Breast epithelium (tissue), 4 donors: Measurements from ENCODE around the gene CGNL1. TPM values are rescaled to one million over a fixed set of nuclear protein-coding genes. Genes with fewer than 3 reads are reported as not detected.

Experiments
- DNase-seq, 2 donors: peaks; one replicate each; pipeline ENCODE4 v3.0.0-alpha.2; 2019; ENCODE audit warnings: low spot score in 2 of 2
- H3K27ac ChIP-seq, 2 donors: fragments of 200-600 bp; sonication (generic) in 1 of 2; one replicate each; pipeline ENCODE4 v1.5.1; 2016 to 2019; ENCODE audit warnings: mild to moderate bottlenecking in 1 of 2
- H3K27me3 ChIP-seq, 2 donors: fragments of 200-600 bp; sonication (generic) in 1 of 2; one replicate each; pipeline versions ENCODE4 v1.5.1 to v1.6.0; 2017 to 2019; ENCODE audit warnings: control low read depth in 1 of 2, mild to moderate bottlenecking in 1 of 2
- H3K36me3 ChIP-seq: fragments of 200-600 bp; one replicate; pipeline ENCODE4 v1.5.1; 2019
- H3K4me1 ChIP-seq, 2 donors: fragments of 200-600 bp; sonication (generic); one replicate each; pipeline ENCODE4 v1.5.1; 2016 to 2019; ENCODE audit warnings: control low read depth in 1 of 2
- H3K4me3 ChIP-seq, 3 donors: fragments of 200-600 bp; sonication (generic); 1 replicate in 2 of 3; 2 replicates in 1 of 3; pipeline ENCODE4 v1.5.1; 2016 to 2019; ENCODE audit warnings: mild to moderate bottlenecking in 3 of 3, moderate library complexity in 2 of 3
- H3K9me3 ChIP-seq, 2 donors: fragments of 200-600 bp; sonication (generic) in 1 of 2; one replicate each; pipeline ENCODE4 v1.5.1; 2016 to 2019; ENCODE audit warnings: control low read depth in 1 of 2
- CTCF ChIP-seq, 3 donors: fragments of 450-650 bp; IDR thresholded peaks; one replicate each; pipeline ENCODE4 v1.5.1; 2016 to 2017; ENCODE audit warnings: antibody characterized with exemption in 3 of 3, mild to moderate bottlenecking in 3 of 3, moderate library complexity in 3 of 3
- POLR2A ChIP-seq: fragments of 450-650 bp; IDR thresholded peaks from one replicate; pipeline ENCODE4 v1.6.1; 2016; ENCODE audit warnings: antibody characterized with exemption, mild to moderate bottlenecking, moderate library complexity
- POLR2AphosphoS5 ChIP-seq, 3 donors: sonication (generic); formaldehyde crosslinking; IDR thresholded peaks; one replicate each; pipeline ENCODE4 v1.6.1; 2017; ENCODE audit warnings: antibody characterized with exemption in 3 of 3
- intact Hi-C: fragments of 100-400 bp; cut with DNase I; formaldehyde crosslinking; loops from one replicate; pipeline ENCODE4 v1.15.1; 2023; ENCODE audit warnings: low total_unique reads
- total RNA-seq, 3 donors: library from RNA; depleted of rRNA; stranded (reverse); fragments of >200 nt; gene quantifications; one replicate each; pipeline ENCODE4 v1.1.0, GENCODE V29; 2016

Gene CGNL1
- total RNA-seq, 3 donors from 2014 or later, result 5.4 to 24.9 (median 18.4) TPM

- intact Hi-C loops, result no loop called here
- no peak for DNase-seq
- H3K36me3 ChIP-seq, result no peaks in the 10 kb centered on the region
These were observed 46.5 kb upstream of the CGNL1 start for GRCh38 chr15:57329582-57330367.

GRCh38 chr15:57330619-57331340 lies 45.5 kb upstream of the CGNL1 start:
- Histone ChIP-seq H3K4me3 (no peak overlapping the region), H3K9me3 (no peaks in the 10 kb centered on the region), H3K27me3 (no peaks in the 10 kb centered on the region), H3K27ac (no peak overlapping the region), H3K36me3 (no peaks in the 10 kb centered on the region), H3K4me1 (no peaks in the 10 kb centered on the region)
- TF ChIP-seq POLR2A, result no peak
- no peak for TF ChIP-seq CTCF (IDR thresholded peaks at IDR 0.05)
- TF ChIP-seq POLR2AphosphoS5 (IDR thresholded peaks at IDR 0.05), result no peak
- intact Hi-C loops, result no loop called here
- DNase-seq, result no peak

More at GRCh38 chr15:57329582-57330367, 46.5 kb upstream of the CGNL1 start:
- TF ChIP-seq POLR2AphosphoS5 (IDR thresholded peaks at IDR 0.05) (no peak), CTCF (IDR thresholded peaks at IDR 0.05) (no peak), POLR2A (no peak)
- Histone ChIP-seq H3K27ac (no peak overlapping the region), H3K27me3 (no peaks in the 10 kb centered on the region), H3K9me3 (no peaks in the 10 kb centered on the region), H3K4me1 (no peaks in the 10 kb centered on the region), H3K4me3 (no peak overlapping the region)

- no peaks in the 10 kb centered on the region for H3K36me3 ChIP-seq
- H3K27ac ChIP-seq, result no peak overlapping the region
- TF ChIP-seq POLR2AphosphoS5 (IDR thresholded peaks at IDR 0.05) (no peak), POLR2A (no peak), CTCF (IDR thresholded peaks at IDR 0.05) (no peak)
- no peaks in the 10 kb centered on the region for H3K27me3 ChIP-seq
- DNase-seq, result no peak
- no peak overlapping the region for H3K4me3 ChIP-seq
- intact Hi-C loops, result no loop called here
- H3K4me1 ChIP-seq, result no peaks in the 10 kb centered on the region
- H3K9me3 ChIP-seq, result no peaks in the 10 kb centered on the region
These were observed 44.0 kb upstream of the CGNL1 start for GRCh38 chr15:57332326-57332725.

- no peak for DNase-seq
- no peak overlapping the region for H3K4me3 ChIP-seq
- no peaks in the 10 kb centered on the region for H3K4me1 ChIP-seq
- no peaks in the 10 kb centered on the region for H3K9me3 ChIP-seq
- no peaks in the 10 kb centered on the region for H3K27me3 ChIP-seq
- no peak for TF ChIP-seq POLR2A
- TF ChIP-seq POLR2AphosphoS5 (IDR thresholded peaks at IDR 0.05), result no peak
- no peak for TF ChIP-seq CTCF (IDR thresholded peaks at IDR 0.05)
- no peaks in the 10 kb centered on the region for H3K36me3 ChIP-seq
- no peak overlapping the region for H3K27ac ChIP-seq
- intact Hi-C loops, result no loop called here
These were observed 42.8 kb upstream of the CGNL1 start for GRCh38 chr15:57333487-57333886.

GRCh38 chr15:57334257-57334656 lies 42.0 kb upstream of the CGNL1 start:
- intact Hi-C loops, result no loop called here
- Histone ChIP-seq H3K4me1 (no peaks in the 10 kb centered on the region), H3K9me3 (no peaks in the 10 kb centered on the region), H3K27ac (no peak overlapping the region), H3K27me3 (no peaks in the 10 kb centered on the region), H3K36me3 (no peaks in the 10 kb centered on the region), H3K4me3 (no peak overlapping the region)
- TF ChIP-seq POLR2AphosphoS5 (IDR thresholded peaks at IDR 0.05) (no peak), CTCF (IDR thresholded peaks at IDR 0.05) (no peak), POLR2A (no peak)
- DNase-seq, result no peak
